D721Med (cell line): Measurements from ENCODE around the gene ANKHD1.
"Not testable (repeated sequence)": the region's sequence is repeated elsewhere in the genome, so short reads cannot be mapped to it uniquely, and the experiment has no call there.

Experiments
- DNase-seq: peaks from one replicate; pipeline ENCODE4 v3.0.0; 2011; ENCODE audit warnings: low spot score; ENCODE audit not compliant: insufficient read length
- FAIRE-seq: peaks from 2 replicates; lab custom pipeline; 2011; peaks lifted over from hg19 to GRCh38; lab: Jason Lieb, UNC
- TF ChIP-seq, protein P1 (sequence below): IDR thresholded peaks from 2 replicates; pipeline ENCODE4 v1.5.1; 2012; ENCODE audit warnings: mild to moderate bottlenecking, control low read depth; ENCODE audit not compliant: insufficient read depth; ENCODE audit errors: missing control alignments

The ANKHD1 gene

DNA sequence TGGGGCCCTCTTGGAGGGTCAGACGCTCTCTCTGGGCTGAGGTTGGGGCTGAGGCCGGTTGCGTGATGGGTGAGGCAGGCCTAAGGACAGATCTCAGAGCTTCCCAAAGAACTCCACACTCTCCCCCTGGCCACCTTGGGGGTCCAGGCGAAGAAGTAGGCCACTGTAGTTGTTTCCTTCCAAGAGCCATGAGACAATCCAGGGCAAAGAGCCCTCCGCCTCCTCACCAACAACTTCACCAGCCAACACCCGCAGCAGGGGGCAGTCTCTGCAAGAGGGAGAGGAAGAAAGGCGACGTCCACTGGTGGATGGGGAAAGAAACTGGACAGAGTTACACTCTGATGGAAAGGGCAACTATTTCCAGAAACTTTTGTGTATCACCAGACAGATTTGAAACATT, 173.7 kb downstream of the ANKHD1 start:
- FAIRE-seq (no peak), DNase-seq (no peak)
- TF ChIP-seq, protein P1, sequence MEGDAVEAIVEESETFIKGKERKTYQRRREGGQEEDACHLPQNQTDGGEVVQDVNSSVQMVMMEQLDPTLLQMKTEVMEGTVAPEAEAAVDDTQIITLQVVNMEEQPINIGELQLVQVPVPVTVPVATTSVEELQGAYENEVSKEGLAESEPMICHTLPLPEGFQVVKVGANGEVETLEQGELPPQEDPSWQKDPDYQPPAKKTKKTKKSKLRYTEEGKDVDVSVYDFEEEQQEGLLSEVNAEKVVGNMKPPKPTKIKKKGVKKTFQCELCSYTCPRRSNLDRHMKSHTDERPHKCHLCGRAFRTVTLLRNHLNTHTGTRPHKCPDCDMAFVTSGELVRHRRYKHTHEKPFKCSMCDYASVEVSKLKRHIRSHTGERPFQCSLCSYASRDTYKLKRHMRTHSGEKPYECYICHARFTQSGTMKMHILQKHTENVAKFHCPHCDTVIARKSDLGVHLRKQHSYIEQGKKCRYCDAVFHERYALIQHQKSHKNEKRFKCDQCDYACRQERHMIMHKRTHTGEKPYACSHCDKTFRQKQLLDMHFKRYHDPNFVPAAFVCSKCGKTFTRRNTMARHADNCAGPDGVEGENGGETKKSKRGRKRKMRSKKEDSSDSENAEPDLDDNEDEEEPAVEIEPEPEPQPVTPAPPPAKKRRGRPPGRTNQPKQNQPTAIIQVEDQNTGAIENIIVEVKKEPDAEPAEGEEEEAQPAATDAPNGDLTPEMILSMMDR, result peak; percentile 31

DNA sequence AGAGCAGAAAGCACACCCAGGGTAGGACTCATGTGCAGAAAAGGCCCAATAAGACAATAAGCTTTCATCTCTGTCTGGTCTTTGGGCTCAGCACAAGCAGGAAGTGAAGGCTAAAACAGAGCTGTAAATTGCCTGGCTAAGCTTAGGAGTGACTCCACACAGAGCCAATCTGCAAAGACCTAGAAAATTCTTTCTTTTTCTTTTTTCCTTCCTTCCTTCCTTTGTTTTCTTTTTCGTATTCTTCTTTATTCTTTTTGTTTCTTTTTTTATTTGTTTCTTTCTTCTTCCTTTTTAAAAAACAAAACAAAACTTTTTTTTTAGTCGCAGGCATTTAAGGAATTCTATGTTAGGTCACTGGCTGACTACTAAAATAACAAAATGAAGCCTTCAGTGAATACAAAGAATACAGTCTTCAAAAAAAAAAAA, 175.2 kb downstream of the ANKHD1 start:
- DNase-seq, result no peak
- TF ChIP-seq, protein P1, result no peak
- FAIRE-seq, result no peak

GRCh38 chr5:140579188-140579747, 177.6 kb downstream of the ANKHD1 start:
- FAIRE-seq, result not testable (repeated sequence)

GRCh38 chr5:140587495-140587894, 185.9 kb downstream of the ANKHD1 start:
- no peak for FAIRE-seq
- TF ChIP-seq, protein P1, result no peak

More at GRCh38 chr5:140579188-140579747, 177.6 kb downstream of the ANKHD1 start:
- not testable (repeated sequence) for DNase-seq

DNA sequence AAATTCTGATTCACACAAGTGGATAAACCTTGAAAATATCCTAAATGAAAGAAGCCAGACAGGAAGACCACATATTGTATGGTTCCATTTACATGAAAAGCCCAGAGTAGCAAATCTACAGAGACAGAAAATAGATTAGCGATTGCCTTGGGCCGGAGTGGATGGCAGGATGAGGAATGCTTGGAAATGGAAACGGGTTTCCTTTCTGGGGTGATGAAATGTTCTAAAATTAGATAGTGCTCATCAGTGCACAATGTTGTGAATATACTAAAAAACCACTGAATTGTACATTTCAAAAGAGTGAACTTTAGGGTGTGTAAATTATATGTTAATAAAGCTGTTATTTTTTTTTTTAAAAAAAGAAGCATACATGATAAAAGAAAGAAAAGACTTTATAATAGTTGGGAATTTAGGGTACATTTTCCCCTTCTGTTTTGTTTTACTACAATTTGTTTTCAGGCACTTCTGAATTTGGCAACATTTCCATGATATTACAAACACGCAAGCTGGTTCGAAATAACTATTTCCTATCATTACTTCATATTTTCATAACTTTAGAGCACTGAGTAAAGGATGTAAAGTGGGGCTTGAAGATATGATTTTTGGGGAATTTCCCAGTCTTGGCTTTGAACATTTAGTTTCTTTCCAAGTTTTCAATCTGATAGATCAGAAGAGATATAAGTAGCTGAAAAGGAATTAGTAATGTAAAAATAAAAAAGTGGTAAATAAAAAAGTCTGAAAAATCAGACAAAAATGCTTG, 186.9 kb downstream of the ANKHD1 start:
- DNase-seq (no peak), FAIRE-seq (no peak)
- TF ChIP-seq, protein P1, result no peak

More at GRCh38 chr5:140587495-140587894, 185.9 kb downstream of the ANKHD1 start:
- DNase-seq, result no peak
